Measurements from ENCODE around the gene PLPP6. TPM values are rescaled to one million over a fixed set of nuclear protein-coding genes. Genes with fewer than 3 reads are reported as not detected.

PLPP6 gene
- total and polyA plus RNA-seq, 2 donors (not counting 1 experiment from before 2014, with no cell fraction given) = 6.3 to 14.3 TPM

GRCh38 chr9:4615778-4616177 is 46.3 kb upstream of the PLPP6 start:
- no peaks in the 10 kb centered on the region for H3K79me2 ChIP-seq (ENCODE audit: control insufficient read depth, insufficient read depth, low read length)
- H3K4me3 ChIP-seq (ENCODE audit: control extremely low read depth in 1 of 5, extremely low read depth in 1 of 5, insufficient read depth in 1 of 5, low read depth in 2 of 5, low read length in 4 of 5) = no peak overlapping the region
- H3K27ac ChIP-seq (ENCODE audit: low read length in 2 of 2) = no peak overlapping the region
- peaks cover 0 to 3% (median 0%) of the 10 kb centered on the region in 3 donors for H3K9me3 ChIP-seq (ENCODE audit: control extremely low read depth in 1 of 3, control insufficient read depth in 2 of 3, insufficient read depth in 1 of 3, low read length in 2 of 3)
- DNase-seq (no peak), ATAC-seq (ENCODE audit: low read depth) (no peak)
- no peaks in the 10 kb centered on the region for H3K27me3 Mint-ChIP-seq
- H3K4me3 Mint-ChIP-seq = no peak overlapping the region
- ChIA-PET CTCF (no interaction called here), POLR2A (no interaction called here)
- no peaks in the 10 kb centered on the region for H3K9me3 Mint-ChIP-seq (ENCODE audit: insufficient read depth)
- no peaks in the 10 kb centered on the region for H3K4me1 ChIP-seq (ENCODE audit: control insufficient read depth in 2 of 2, insufficient read depth in 2 of 2, low read length in 2 of 2)
- TF ChIP-seq EZH2 (IDR thresholded peaks at IDR 0.05; ENCODE audit: borderline replicate concordance, insufficient read depth, low read depth, low read length, poor library complexity, severe bottlenecking) (no peak), CTCF (IDR thresholded peaks at IDR 0.05) (no peak)
- H3K4me1 Mint-ChIP-seq = no peaks in the 10 kb centered on the region
- no peak overlapping the region for H2AFZ ChIP-seq (ENCODE audit: insufficient read depth, low read depth, low read length, poor library complexity, severe bottlenecking)
- H3K27me3 ChIP-seq (replicated peaks in 1 of 4; ENCODE audit: control extremely low read depth in 1 of 4, control insufficient read depth in 3 of 4, insufficient read depth in 4 of 4, low read length in 3 of 4) = no peaks in the 10 kb centered on the region
- H3K9ac ChIP-seq (ENCODE audit: low read length) = no peak overlapping the region
- intact Hi-C loops (cut with micrococcal nuclease) = no loop called here
- H4K20me1 ChIP-seq (ENCODE audit: control insufficient read depth, insufficient read depth, low read length, poor library complexity, severe bottlenecking) = no peaks in the 10 kb centered on the region
- no peak overlapping the region for H3K4me2 ChIP-seq (replicated peaks; ENCODE audit: low read depth, low read length, poor library complexity, severe bottlenecking)
- WGBS (ENCODE audit: insufficient coverage) = 87% methylated on average over 3 of the region's 5 CpGs
- H3K36me3 ChIP-seq (replicated peaks in 1 of 2; ENCODE audit: control extremely low read depth in 1 of 2, control insufficient read depth in 1 of 2, extremely low read depth in 1 of 2, insufficient read depth in 2 of 2, low read length in 1 of 2) = no peaks in the 10 kb centered on the region
- H3K27ac Mint-ChIP-seq = no peak overlapping the region

GRCh38 chr9:4617752-4618151 is 44.3 kb upstream of the PLPP6 start:
- H3K4me1 ChIP-seq (ENCODE audit: control insufficient read depth in 2 of 2, insufficient read depth in 2 of 2, low read length in 2 of 2) = no peaks in the 10 kb centered on the region
- Mint-ChIP-seq H3K9me3 (ENCODE audit: insufficient read depth) (no peaks in the 10 kb centered on the region), H3K4me3 (no peak overlapping the region), H3K4me1 (no peaks in the 10 kb centered on the region), H3K27ac (no peak overlapping the region), H3K27me3 (no peaks in the 10 kb centered on the region)
- ATAC-seq (ENCODE audit: low read depth) (no peak), DNase-seq (no peak)
- H3K9ac ChIP-seq (ENCODE audit: low read length) = no peak overlapping the region
- H3K79me2 ChIP-seq (ENCODE audit: control insufficient read depth, insufficient read depth, low read length) = no peaks in the 10 kb centered on the region
- no peaks in the 10 kb centered on the region for H3K36me3 ChIP-seq (replicated peaks in 1 of 2; ENCODE audit: control extremely low read depth in 1 of 2, control insufficient read depth in 1 of 2, extremely low read depth in 1 of 2, insufficient read depth in 2 of 2, low read length in 1 of 2)
- intact Hi-C loops (cut with micrococcal nuclease) = no loop called here
- WGBS (ENCODE audit: insufficient coverage) = 80% methylated on average over 2 of the region's 3 CpGs
- H3K27ac ChIP-seq (ENCODE audit: low read length in 2 of 2) = no peak overlapping the region
- ChIA-PET CTCF (no interaction called here), POLR2A (no interaction called here)
- H3K27me3 ChIP-seq (replicated peaks in 1 of 4; ENCODE audit: control extremely low read depth in 1 of 4, control insufficient read depth in 3 of 4, insufficient read depth in 4 of 4, low read length in 3 of 4) = no peaks in the 10 kb centered on the region
- H3K4me3 ChIP-seq (ENCODE audit: control extremely low read depth in 1 of 5, extremely low read depth in 1 of 5, insufficient read depth in 1 of 5, low read depth in 2 of 5, low read length in 4 of 5) = no peak overlapping the region
- TF ChIP-seq CTCF (IDR thresholded peaks at IDR 0.05) (no peak), EZH2 (IDR thresholded peaks at IDR 0.05; ENCODE audit: borderline replicate concordance, insufficient read depth, low read depth, low read length, poor library complexity, severe bottlenecking) (no peak)
- no peaks in the 10 kb centered on the region for H4K20me1 ChIP-seq (ENCODE audit: control insufficient read depth, insufficient read depth, low read length, poor library complexity, severe bottlenecking)
- H2AFZ ChIP-seq (ENCODE audit: insufficient read depth, low read depth, low read length, poor library complexity, severe bottlenecking) = no peak overlapping the region
- H3K9me3 ChIP-seq (ENCODE audit: control extremely low read depth in 1 of 3, control insufficient read depth in 2 of 3, insufficient read depth in 1 of 3, low read length in 2 of 3) = no peaks in the 10 kb centered on the region
- H3K4me2 ChIP-seq (replicated peaks; ENCODE audit: low read depth, low read length, poor library complexity, severe bottlenecking) = no peak overlapping the region

All from B cell (primary cell).